ENCODE data around the gene ESR1. TPM values are rescaled to one million over a fixed set of nuclear protein-coding genes. Genes with fewer than 3 reads are reported as not detected.

The ESR1 gene
- total RNA-seq, 3 donors from 2014 or later = 2.2 to 74.5 (median 67.5) TPM

DNA sequence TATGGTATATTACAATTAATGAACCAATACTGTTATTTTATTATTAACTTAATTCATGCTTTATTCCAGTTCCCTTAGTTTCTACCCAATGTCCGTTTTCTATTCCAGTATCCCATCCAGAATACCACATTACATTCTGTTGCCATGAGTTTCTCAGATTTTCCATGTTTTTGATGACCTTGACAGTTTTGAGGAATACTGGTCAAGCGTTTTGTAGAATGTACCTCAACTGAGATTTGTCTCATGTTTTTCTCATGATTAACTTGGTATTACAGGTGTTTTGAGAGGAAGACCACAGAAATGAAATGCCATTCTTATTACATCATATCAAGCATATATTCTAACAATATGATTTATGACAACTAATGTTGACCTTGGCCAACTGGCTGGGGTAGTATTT, 23.8 kb upstream of the ESR1 start:
- Histone ChIP-seq H3K4me1 (no peaks in the 10 kb centered on the region), H3K27ac (no peak overlapping the region), H3K27me3 (no peaks in the 10 kb centered on the region), H3K4me3 (no peak overlapping the region), H3K36me3 (no peaks in the 10 kb centered on the region), H3K9me3 (no peaks in the 10 kb centered on the region)
- DNase-seq (ENCODE audit: low spot score in 2 of 2) = no peak
- TF ChIP-seq, protein P1, sequence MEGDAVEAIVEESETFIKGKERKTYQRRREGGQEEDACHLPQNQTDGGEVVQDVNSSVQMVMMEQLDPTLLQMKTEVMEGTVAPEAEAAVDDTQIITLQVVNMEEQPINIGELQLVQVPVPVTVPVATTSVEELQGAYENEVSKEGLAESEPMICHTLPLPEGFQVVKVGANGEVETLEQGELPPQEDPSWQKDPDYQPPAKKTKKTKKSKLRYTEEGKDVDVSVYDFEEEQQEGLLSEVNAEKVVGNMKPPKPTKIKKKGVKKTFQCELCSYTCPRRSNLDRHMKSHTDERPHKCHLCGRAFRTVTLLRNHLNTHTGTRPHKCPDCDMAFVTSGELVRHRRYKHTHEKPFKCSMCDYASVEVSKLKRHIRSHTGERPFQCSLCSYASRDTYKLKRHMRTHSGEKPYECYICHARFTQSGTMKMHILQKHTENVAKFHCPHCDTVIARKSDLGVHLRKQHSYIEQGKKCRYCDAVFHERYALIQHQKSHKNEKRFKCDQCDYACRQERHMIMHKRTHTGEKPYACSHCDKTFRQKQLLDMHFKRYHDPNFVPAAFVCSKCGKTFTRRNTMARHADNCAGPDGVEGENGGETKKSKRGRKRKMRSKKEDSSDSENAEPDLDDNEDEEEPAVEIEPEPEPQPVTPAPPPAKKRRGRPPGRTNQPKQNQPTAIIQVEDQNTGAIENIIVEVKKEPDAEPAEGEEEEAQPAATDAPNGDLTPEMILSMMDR (IDR thresholded peaks at IDR 0.05) = no peak
- TF ChIP-seq POLR2AphosphoS5 (IDR thresholded peaks at IDR 0.05) = no peak
- TF ChIP-seq POLR2A (IDR thresholded peaks at IDR 0.05) = no peak
- intact Hi-C loops (cut with DNase I; ENCODE audit: low total_unique reads) = no loop called here

- Histone ChIP-seq H3K27ac (no peak overlapping the region), H3K4me3 (no peak overlapping the region), H3K36me3 (no peaks in the 10 kb centered on the region), H3K27me3 (no peaks in the 10 kb centered on the region), H3K4me1 (no peaks in the 10 kb centered on the region), H3K9me3 (no peaks in the 10 kb centered on the region)
- intact Hi-C loops (cut with DNase I; ENCODE audit: low total_unique reads) = no loop called here
- TF ChIP-seq, protein P1 (IDR thresholded peaks at IDR 0.05) = no peak
- TF ChIP-seq POLR2A (IDR thresholded peaks at IDR 0.05) = no peak
- DNase-seq (ENCODE audit: low spot score in 2 of 2) = no peak
Observed at GRCh38 chr6:151784441-151785214, 22.9 kb upstream of the ESR1 start.

DNA sequence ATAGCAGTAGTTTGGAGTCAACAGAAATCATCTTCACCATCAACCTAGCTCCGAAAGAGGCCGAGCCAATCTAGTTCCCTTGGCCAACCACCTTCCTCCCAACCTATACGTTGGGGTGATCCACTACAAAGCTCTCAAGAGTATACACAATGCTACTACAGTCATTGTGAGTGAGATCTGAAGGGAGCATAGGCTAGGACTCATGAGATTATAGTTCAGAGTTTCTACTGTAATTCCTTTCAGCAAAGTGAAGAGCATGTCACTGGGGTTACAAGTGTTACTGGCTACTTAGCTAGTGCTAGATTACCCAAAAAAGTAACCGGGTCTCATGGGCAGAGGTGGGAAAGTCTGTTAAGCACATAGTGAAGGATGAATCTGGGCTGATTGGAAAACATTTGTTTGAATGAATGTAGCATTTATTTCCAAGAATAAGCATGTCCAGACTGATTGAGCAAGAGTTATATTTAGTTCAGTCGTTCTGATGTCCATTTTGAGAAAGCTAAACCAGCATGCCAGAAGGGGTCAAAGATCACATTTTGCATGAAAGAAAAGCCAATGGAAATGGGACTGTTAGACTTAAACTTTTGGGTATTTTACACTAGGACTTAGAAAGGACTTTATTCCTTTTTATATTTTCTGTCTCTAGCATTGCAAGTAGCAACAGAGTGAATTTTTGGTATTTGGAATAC, 10.5 kb upstream of the ESR1 start:
- intact Hi-C loops (cut with DNase I; ENCODE audit: low total_unique reads) = no loop called here
- H3K36me3 ChIP-seq = no peaks in the 10 kb centered on the region

GRCh38 chr6:151803743-151804142, 3.7 kb upstream of the ESR1 start:
- Histone ChIP-seq H3K4me3 (peak overlapping the region in 1 of 3 donors; percentile 25), H3K9me3 (no peaks in the 10 kb centered on the region), H3K27ac (peak overlapping the region in 1 of 2 donors; percentile 74), H3K4me1 (peaks cover 0 to 4% of the 10 kb centered on the region in 2 donors), H3K27me3 (no peaks in the 10 kb centered on the region), H3K36me3 (no peaks in the 10 kb centered on the region)
- intact Hi-C loops (cut with DNase I; ENCODE audit: low total_unique reads) = no loop called here
- peak in 1 of 2 donors; percentile 55 for DNase-seq (ENCODE audit: low spot score in 2 of 2)
- TF ChIP-seq, protein P1 (IDR thresholded peaks at IDR 0.05) = no peak
- no peak for TF ChIP-seq POLR2AphosphoS5 (IDR thresholded peaks at IDR 0.05)
- TF ChIP-seq POLR2A (IDR thresholded peaks at IDR 0.05) = no peak

More for the DNA sequence above, 10.5 kb upstream of the ESR1 start:
- DNase-seq (ENCODE audit: low spot score in 2 of 2) = no peak
- TF ChIP-seq POLR2A (IDR thresholded peaks at IDR 0.05) (no peak), POLR2AphosphoS5 (IDR thresholded peaks at IDR 0.05) (no peak)
- TF ChIP-seq, protein P1 (IDR thresholded peaks at IDR 0.05) = no peak
- Histone ChIP-seq H3K4me3 (no peak overlapping the region), H3K9me3 (no peaks in the 10 kb centered on the region), H3K4me1 (no peaks in the 10 kb centered on the region), H3K27ac (peak overlapping the region in 1 of 2 donors; percentile 38), H3K27me3 (no peaks in the 10 kb centered on the region)

Data from breast epithelium (tissue), 4 donors.